Cardiac muscle cell (in vitro differentiated cells and primary cell): ENCODE data around the gene TBC1D7. TPM values are rescaled to one million over a fixed set of nuclear protein-coding genes. Genes with fewer than 3 reads are reported as not detected.

ENCODE experiments used
- DNase-seq, 2 donors: peaks; one replicate each; pipeline versions ENCODE4 v3.0.0 to v3.0.0-alpha.2; 2010 to 2017; ENCODE audit warnings: low read depth in 1 of 2, low spot score in 1 of 2
- H3K27ac ChIP-seq: fragments of 200-600 bp; sonication (generic); 2 replicates; pipeline ENCODE4 v1.5.1; 2016
- H3K27me3 ChIP-seq: fragments of 200-600 bp; sonication (generic); 2 replicates; pipeline ENCODE4 v1.6.0; 2016; ENCODE audit warnings: control low read depth
- H3K36me3 ChIP-seq: fragments of 200-600 bp; sonication (generic); 2 replicates; pipeline ENCODE4 v1.5.1; 2016; ENCODE audit warnings: control low read depth
- H3K4me1 ChIP-seq: fragments of 200-600 bp; sonication (generic); 2 replicates; pipeline ENCODE4 v1.8.1; 2017; ENCODE audit warnings: low read depth, mild to moderate bottlenecking, mixed run types
- H3K4me3 ChIP-seq: fragments of 200-600 bp; sonication (generic); 2 replicates; pipeline ENCODE4 v1.5.1; 2016; ENCODE audit warnings: mild to moderate bottlenecking
- H3K9me3 ChIP-seq: fragments of 200-600 bp; sonication (generic); 2 replicates; pipeline ENCODE4 v1.5.1; 2017; ENCODE audit warnings: low read depth, mild to moderate bottlenecking, control low read depth
- CTCF ChIP-seq: IDR thresholded peaks from 2 replicates; pipeline ENCODE4 v1.5.1; 2012; ENCODE audit warnings: low read depth, mild to moderate bottlenecking, low read length
- polyA plus RNA-seq: library from polyadenylated mRNA; unstranded; fragments of >200 nt; fragmentation: Nextera tagmentation; extraction: Ambion mirVana; gene quantifications from 2 replicates; pipeline ENCODE4 v1.2.1, GENCODE V29; 2016
- total RNA-seq: library from RNA; depleted of rRNA; stranded (reverse); fragments of >200 nt; gene quantifications from 2 replicates; pipeline ENCODE4 v1.2.3, GENCODE V29; 2016

The TBC1D7 gene
- total and polyA plus RNA-seq, 2 experiments from 2014 or later: 36.8 to 84.5 TPM

DNA sequence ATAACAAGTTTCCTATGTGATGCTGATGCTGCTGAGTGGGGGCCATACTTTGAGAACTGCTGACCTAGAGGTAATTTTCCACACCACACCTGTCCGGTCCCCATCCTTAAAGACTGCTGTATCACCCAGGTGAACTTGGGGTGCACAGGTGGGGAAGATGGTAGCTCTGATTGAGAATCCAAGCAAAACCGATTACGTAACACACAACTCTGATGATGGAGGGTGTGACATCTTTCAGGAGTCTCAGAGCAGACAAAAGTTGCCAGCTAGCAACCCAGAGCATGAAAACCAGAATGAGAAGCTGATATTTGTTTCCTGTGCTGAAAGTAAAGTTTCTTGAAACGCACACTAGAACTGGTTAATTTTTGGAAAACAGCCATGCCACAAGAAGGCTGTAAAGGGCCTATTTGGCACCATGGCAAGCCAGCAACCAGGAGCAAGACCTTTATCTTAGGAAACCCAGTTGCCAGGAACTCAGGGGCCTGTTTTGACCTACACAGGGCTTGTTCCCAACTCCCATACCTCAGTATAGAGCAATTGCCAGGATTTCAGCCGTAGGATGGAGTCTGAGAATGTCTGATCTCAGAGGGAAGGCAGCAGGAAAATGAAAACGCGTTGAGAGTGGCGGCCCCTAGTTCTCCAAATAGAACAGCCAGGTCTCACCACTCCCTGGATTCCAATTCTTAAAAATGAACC is 21.6 kb upstream of the TBC1D7 start:
- Histone ChIP-seq H3K27ac (no peak overlapping the region), H3K27me3 (no peaks in the 10 kb centered on the region), H3K9me3 (no peaks in the 10 kb centered on the region)

DNA sequence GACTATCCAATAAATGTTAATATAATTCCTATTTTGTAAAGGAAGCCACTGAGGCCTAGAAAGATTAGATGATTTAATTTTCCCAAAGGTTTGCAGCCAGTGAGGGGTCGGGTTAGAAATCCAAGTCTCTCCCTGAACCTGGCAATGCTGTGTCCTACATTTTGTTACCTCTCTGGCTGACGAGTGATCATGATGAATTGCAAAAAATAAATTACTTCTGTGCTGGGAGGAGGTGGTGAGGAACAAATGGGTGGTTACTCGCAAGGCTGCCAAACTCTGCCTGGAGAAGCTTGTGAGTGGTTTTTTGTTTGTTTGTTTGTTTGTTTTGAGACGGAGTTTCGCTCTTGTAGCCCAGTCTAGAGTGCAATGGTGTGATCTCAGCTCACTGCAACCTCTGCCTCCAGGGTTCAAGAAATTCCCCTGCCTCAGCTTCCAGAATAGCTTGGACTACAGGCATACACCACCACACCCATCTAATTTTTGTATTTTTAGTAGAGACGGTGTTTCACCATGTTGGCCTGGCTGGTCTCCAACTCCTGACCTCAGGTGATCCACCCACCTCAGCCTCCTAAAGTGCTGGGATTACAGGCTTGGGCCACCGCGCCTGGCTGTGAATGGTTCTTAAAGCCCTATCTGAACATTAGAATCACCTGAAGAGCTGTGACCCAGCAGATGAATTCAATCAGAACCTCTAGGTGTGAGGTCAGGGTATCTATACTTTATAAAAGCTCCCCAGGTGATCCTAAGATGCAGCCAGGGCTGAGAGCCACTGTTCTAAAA is 20.2 kb upstream of the TBC1D7 start:
- Histone ChIP-seq H3K4me3 (no peak overlapping the region), H3K27me3 (no peaks in the 10 kb centered on the region), H3K27ac (no peak overlapping the region), H3K4me1 (peaks cover 23% of the 10 kb centered on the region), H3K36me3 (no peaks in the 10 kb centered on the region), H3K9me3 (no peaks in the 10 kb centered on the region)
- no peak for TF ChIP-seq CTCF
- DNase-seq: no peak

More for the DNA sequence above, 21.6 kb upstream of the TBC1D7 start:
- TF ChIP-seq CTCF: no peak
- DNase-seq: peak in 1 of 2 donors; percentile 48
- Histone ChIP-seq H3K4me1 (peaks cover 37% of the 10 kb centered on the region), H3K4me3 (no peak overlapping the region), H3K36me3 (no peaks in the 10 kb centered on the region)

- no peaks in the 10 kb centered on the region for H3K9me3 ChIP-seq
- no peak for TF ChIP-seq CTCF
- no peak overlapping the region for H3K4me3 ChIP-seq
- no peak for DNase-seq
- H3K27me3 ChIP-seq: no peaks in the 10 kb centered on the region
- no peaks in the 10 kb centered on the region for H3K36me3 ChIP-seq
- no peak overlapping the region for H3K27ac ChIP-seq
- H3K4me1 ChIP-seq: peaks cover 7% of the 10 kb centered on the region
Measured at GRCh38 chr6:13346245-13346644, 17.9 kb upstream of the TBC1D7 start.

GRCh38 chr6:13342414-13343019 is 14.2 kb upstream of the TBC1D7 start:
- TF ChIP-seq CTCF: no peak
- no peaks in the 10 kb centered on the region for H3K36me3 ChIP-seq
- DNase-seq: no peak
- H3K9me3 ChIP-seq: no peaks in the 10 kb centered on the region
- no peak overlapping the region for H3K27ac ChIP-seq
- H3K27me3 ChIP-seq: no peaks in the 10 kb centered on the region
- no peak overlapping the region for H3K4me3 ChIP-seq
- peaks cover 5% of the 10 kb centered on the region for H3K4me1 ChIP-seq

- TF ChIP-seq CTCF: no peak
- Histone ChIP-seq H3K4me3 (no peak overlapping the region), H3K27me3 (no peaks in the 10 kb centered on the region), H3K27ac (no peak overlapping the region), H3K9me3 (no peaks in the 10 kb centered on the region), H3K4me1 (peaks cover 10% of the 10 kb centered on the region), H3K36me3 (no peaks in the 10 kb centered on the region)
- DNase-seq: no peak
Measured at GRCh38 chr6:13339863-13340630, 11.7 kb upstream of the TBC1D7 start.
